DMS114 treated with DMSO at 0.1 percent for 48 hours (cell line): ENCODE results near the gene GTF2I.
"Not testable (repeated sequence)": the region's sequence is repeated elsewhere in the genome, so short reads cannot be mapped to it uniquely, and the experiment has no call there.

Experiments
- DNase-seq: peaks from one replicate; lab custom pipeline; 2025; ENCODE audit not compliant: unreplicated experiment; lab: John Stamatoyannopoulos, UW

GTF2I gene

DNA sequence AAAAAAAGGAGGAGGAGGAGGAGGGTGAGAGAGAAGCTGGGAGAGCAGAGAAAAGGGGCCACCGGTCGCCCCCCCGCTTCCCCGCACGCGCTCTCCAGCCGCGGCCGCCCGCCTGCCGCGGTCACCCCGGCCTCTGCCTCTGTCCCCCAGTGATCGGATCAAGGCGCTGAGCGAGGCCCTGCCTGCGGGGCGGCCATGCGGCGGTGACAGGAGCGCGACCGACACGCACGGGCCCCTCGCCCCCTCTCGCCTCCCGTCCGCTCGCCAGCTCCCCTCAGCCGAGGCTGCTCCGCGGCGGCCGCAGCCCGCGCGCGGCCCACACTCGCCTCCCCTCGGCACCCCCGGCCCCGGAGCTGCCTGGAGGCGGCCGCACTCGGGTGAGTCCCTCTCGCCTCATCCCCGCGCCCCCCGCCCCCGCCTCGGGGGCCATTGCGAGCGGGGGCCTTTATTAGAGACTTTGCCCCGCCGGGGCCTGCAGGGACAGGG, at the start of gene GTF2I:
Gene GTF2I, plus strand, starts transcription at position 27 of the 486 bp plus-strand sequence. CDS start 31,411 bp downstream, outside the sequence.
- no peak for DNase-seq

DNA sequence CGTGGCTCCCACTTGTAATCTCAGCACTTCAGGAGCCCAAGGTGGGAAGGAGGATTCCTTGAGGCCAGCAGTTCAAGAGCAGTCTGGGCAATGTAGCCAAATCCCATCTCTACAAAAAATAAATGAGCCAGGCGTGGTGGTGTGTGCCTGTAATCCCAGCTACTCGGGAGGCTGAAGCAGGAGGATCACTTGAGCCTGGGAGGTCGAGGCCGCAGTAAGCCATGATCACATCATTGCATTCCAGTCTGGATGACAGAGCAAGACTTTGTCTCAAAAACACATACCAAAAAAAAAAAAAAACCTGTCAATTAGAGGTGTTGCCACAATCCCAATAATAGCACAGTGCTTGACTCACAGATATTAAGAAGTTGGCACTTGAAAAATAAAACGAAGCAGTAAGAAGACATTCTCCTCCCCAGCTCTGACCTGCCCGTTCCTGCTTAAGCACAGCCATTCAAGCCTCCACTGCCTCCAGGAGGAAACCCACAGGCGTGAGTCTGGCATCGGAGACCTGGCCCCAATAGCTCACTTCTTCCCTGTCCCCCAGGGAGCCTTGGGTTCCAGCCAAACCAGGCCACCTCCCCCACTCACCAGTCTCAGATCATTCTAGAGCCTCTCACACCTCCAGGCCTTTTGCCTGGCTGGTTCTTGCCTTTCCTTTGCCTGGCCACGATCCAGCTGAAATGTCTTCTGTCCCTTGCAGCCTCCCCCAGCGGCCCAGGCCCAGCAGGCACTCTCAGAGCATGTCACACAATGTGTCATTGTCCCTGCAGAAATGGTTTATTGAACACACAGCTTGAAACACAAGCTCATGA, 45.3 kb upstream of the GTF2I start:
- DNase-seq = no peak

DNA sequence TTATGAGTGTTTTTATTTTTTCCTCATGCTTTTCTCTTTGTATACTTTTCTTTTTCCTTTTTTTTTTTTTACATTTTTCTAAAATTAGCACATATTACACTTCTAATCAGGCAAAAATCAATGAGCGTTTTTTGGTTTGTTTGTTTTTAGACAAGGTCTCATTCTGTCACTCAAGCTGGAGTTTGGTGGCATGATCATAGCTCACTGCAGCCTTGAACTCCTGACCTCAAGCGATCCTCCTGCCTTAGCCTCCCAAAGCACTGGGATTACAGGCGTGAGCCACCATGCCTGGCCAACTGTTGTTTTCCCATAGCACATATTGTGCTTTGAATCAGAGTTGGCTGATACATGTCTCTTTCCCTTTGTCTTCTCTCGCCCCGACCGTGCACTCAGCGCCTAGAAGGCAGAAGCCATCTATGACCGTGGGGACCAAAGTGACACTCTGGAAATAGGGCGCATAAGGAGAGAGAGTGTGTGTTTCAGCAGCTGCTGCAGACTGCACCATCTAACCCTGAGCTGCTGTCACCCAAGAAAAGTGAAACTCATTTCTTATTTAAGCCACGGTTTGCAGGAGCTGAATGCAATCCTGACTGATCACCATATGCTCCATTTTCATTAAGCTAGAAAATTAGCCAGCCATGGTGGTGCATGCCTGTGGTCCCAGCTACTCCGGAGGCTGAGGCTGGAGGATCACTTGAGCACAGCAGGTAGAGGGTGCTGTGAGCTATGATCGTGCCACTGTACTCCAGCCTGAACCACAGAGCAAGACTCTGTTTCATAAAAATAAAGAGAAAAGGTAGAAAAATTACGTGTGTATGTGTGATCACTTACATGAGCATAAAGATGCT, 41.4 kb upstream of the GTF2I start:
- DNase-seq = no peak

DNA sequence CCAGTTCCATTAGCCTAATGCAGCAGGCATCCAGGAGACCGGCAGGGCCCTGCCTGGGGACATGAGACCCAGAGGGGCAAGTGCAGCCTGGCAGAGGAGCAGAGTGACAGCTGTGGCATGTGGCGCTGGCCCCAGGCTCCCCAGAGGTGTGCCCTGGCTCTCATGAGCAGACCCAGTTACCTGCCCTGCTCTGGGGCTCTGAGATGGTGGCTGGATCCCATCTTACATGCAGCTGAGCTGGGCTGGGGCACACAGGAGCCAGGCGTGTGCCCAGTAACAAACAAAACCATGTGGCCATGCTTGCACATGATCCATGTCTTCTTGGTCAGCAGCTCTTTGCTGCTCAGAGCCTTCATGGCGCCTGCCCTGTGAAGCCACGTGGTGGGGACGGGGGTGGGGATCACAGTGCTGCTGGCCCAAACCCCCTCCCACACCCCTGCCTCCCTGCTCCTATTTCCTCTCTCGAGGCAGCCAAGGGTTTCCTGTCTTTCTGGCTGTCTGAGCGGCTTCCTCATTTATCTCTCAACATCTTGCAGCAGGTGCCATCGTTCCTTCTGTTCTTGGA, 40.3 kb upstream of the GTF2I start:
- no peak for DNase-seq

DNA sequence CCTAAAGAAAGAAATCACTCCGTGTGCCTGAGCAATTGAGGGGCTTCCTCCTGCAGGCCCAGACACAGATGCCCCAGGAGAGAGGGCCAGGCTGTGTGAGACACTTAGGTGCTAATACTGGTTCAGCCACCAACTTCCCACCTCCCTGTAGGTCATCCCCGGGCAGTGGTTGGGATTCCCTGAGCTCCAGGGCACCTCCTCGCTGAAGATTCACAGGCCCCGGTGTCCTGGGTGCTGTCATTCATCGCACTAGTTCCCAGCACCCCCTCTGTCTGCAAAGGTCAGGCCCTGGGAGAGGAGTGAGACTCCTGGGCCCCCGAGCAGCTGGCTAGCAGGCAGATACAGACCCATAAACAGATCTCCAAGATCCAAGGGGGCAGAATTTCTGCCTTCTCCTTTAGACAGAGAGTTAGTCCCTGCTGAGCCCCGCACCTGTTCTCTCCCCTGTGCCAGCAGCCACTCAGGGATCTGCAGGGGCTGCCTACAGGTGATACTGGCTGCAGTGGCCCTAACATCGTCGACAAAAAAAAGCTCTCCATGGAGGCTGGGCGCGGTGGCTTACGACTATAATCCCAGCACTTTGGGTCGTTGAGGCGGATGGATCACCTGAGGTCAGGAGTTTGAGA, 38.2 kb upstream of the GTF2I start:
- DNase-seq = no peak

DNA sequence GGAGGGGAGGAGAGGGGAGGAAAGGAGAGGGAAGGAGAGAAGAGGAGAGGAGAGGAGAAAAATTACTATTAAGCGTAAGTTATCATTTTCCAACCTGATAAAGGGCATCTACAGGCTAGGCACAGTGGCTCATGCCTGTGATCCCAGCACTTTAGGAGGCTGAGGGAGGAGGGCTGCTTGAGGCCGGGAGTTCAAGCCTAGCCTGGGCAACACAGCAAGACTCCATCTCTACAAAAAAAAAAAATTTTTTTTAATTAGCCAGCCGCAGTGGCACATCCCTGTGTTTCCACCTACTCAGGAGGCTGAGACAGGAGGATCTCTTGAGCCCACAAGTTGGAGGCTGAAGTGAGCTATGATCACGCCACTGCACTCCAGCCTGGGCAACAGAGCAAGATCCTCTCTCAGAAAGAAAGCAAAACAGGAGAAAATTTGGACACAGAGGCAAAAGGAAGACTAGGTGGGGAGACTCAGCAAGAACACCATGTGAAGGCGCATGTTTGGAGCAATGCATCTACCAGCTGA, 35.2 kb upstream of the GTF2I start:
- no peak for DNase-seq

DNA sequence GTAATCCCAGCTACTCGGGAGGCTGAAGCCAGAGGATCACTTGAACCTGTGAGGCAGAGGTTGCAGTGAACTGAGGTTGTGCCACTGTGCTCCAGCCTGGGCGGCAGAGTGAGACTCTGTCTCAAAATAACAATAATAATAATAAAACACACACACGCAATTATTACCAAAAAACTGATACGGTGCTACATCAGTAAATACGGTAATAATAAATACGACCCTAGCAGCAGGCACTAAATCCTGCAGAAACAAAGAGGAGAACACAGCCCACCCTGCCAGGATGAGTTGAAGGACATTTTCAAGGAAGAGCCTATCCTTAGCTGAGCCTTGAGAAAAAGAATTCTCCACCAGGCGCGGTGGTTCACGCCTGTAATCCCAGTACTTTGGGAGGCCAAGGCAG, 34.4 kb upstream of the GTF2I start:
- no peak for DNase-seq

DNA sequence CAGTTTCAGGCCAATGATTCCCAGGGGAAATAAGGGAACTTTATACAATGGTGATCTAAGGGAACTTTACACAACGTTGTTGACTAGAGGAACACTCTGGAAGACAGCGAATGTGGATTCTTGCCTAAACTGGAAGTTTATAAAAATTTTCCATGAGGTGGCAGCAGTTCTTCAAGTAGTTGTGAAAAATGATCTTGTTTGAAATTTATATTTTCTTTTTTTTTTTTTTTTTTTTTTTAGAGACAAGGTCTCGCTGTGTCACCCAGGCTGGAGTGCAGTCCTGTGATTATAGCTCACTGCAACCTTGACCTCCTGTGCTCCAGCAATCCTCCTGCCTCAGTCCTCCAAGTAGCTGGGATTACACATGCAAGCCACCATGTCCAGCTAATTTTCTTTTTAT, 32.1 kb upstream of the GTF2I start:
- peak; percentile 39 for DNase-seq

DNA sequence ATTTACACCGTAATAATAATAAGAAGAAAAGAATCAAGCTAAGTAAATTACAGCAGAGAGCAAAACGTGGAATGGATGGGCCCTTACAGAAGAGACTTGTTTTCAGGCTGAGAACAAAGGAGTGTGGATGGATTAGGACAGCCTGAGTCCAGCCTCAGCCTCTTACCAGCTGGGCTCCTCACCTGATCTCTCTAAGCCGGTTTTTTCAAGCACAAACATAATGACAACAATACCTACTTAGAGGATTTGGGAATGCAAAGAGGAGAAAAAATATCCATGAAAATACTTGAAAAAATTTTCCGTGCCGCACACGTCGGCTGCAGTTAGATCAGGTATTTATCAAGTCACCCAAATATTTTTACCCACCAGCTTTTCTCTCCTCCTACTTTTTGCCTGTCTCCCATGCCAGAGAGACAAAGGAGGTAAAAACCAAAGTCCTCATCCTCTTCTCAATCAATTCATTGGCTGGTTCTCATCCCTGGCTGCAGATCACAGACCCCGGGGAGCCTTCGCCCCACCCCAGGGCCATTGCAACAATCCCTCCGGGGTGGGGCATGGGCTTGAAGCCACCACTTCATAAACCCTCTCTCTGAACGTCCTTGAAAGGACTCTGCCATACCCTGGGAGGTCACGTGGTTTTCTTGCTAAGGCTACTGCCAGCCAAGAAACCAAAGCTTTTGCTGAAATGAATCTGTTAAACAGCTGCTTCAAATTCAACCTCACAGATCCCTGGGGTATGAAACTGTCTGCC, 29.7 kb upstream of the GTF2I start:
- DNase-seq = no peak

DNA sequence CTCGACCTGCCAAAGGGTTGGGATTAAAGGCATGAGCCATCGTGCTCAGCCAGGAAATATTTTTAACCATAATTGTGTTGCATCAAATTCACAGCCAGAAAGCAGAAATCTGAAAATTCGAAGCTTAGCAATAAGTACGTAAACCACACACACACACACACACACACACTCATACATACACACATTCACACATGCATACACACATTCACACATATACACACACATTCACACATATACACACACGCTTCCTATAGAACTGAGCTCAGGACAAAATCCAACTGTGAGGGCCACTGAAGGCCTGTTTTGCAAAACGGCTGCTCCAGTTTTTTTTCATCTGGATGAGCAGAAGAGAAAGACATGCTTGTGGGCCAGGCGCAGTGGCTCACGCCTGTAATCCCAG, 25.0 kb upstream of the GTF2I start:
- no peak for DNase-seq

DNA sequence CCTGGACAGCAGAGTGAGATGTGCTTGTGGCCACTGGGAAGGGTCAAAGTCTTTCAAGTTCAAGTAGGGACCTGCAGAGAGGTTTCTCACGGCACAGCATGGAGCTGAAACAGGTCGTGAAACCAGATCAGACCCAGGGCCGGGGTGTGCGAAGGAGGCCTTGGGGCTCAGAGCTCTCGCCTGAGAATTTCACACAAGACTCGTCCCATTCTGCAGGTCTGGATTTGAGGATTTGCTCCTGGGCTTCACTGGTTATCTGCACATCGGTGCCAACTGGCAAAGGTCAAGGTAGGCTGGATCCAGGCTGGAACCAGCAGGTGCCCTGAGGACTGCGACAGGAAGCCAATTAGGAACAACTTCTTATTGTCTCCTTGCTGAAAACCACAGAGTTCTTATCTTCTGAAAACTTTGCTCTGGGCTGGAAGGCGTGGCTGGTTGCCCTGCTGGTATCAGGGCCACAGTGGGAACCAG, 24.0 kb upstream of the GTF2I start:
- no peak for DNase-seq

DNA sequence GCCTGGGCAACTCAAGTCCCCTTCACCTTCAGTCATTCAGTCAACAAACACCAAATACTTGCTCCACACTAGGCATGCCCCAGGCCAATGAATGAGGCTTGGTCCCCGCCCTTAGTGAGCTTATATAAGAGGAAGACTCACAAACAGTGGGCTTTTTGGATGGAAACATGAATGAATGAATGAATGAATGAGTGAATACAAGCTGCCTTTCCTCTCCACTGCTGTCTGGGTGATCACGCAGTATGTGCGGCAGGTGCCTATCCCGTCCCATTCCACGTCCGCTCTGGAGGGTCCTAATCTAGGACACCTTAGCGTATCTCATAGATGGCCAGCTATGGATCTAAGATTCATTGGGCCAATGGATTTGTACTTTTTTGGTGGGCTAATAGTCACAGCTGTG, 19.8 kb upstream of the GTF2I start:
- no peak for DNase-seq

DNA sequence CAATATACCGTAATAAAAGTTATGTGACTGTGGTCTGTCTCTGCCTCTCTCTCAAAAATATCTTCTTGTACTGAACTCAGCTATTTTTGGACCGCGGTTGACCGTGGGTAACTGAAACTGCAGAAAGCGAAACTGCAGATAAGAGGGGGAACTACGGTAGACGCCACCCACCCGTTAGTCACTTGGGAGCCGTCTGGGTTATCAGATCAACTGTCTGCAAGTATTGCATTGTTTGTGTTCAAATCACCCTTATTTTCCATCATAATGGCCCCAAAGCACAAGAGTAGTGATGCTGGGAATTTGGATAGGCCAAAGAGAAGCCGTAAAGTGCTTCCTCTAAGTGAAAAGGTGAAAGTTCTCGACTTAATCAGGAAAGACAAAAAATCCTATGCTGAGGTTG, 7.5 kb upstream of the GTF2I start:
- not testable (repeated sequence) for DNase-seq

DNA sequence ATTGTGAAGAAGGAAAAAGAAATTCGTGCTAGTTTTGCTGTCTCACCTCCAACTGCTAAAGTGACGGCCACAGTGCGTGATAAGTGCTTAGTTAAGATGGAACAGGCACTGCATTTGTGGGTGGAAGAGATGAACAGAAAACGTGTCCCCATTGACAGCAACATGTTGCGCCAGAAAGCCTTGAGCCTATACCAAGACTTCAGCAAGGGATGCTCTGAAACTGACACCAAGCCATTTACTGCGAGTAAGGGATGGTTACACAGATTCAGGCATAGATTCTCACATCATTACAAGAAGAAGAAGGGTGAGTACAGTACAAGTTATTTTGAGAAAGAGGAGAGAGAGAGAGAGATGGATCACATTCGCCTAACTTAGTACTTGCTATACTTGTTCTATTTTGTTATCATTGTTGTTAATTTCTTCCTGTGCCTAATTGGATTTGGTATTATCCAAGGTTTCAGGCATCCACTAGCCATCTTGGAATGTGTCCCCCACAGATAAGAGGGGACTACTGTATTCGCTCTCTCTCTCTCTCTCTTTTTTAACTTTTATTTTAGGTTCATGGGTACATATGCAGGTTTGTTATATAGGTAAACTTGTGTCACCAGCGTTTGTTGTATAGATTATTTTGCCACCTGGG, 6.9 kb upstream of the GTF2I start:
- DNase-seq = not testable (repeated sequence)

DNA sequence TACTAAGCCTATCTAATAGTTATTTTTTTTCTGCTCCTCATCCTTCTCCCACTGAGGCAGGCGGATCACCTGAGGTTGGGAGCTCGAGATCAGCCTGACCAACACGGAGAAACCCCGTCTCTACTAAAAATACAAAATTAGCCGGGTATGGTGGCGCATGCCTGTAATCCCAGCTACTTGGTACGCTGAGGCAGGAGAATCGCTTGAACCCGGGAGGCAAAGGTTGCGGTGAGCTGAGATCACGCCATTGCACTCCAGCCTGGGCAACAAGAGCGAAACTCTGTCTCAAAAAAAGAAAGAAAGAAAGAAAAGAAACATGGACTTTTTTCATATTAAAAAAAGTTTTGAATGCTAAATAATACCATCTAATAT, 6.4 kb upstream of the GTF2I start:
- not testable (repeated sequence) for DNase-seq

DNA sequence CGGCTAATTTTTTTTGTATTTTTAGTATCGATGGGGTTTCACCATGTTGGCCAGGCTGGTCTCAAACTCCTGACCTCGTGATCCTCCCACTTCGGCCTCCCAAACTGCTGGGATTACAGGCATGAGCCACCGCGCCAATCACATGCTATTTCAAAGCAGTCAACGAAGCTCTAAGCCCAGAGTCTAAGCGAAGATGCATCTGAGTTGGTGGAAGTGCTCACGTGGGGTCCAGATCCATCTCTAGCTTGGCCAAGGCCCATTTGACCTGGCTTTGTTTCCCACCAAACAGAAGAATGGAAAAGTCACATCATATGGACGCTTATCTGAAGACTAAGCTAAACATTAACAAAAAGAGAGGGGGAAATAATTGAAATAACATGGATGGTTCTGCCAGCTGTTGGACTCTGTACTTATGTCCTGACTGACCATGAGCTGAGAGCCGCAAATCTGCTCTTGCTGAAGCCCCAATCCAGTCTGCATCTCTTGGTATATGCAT, 3.8 kb upstream of the GTF2I start:
- DNase-seq = no peak

DNA sequence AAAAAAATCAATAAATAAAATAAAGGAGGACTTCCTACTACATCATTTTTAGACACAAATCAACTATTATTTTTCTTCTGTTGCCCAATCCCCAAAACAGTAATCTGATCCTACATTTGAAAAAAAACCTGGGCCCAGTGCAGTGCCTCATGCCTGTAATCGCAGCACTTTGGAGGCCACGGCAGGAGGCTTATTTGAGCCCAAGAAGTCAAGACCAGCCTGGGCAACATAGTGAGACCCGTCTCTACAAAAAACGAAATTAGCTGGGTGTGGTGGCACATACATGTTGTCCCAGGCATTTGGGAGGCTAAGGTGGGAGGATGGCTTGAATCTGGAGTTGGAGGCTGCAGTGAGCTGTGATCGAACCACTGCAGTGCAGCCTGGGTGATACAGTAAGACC, 2.7 kb upstream of the GTF2I start:
- no peak for DNase-seq

DNA sequence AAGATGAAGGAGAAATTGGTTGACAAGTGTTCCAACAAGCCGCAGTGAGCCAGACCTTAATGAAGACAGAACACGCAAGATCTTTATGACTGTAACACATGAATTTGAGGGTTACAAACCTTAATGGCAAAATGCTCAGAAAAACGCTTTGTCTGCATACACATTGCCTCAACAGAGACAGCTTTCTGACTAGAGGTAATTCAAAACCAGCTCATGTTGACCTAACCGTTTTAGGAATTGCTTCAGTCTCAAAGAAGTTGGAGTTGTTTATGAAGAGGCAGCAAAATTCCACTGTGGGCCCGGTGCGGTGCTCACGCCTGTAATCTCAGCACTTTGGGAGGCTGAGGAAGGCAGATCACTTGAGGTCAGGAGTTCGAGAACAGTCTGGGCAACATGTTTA, 2.2 kb upstream of the GTF2I start:
- DNase-seq = no peak

DNA sequence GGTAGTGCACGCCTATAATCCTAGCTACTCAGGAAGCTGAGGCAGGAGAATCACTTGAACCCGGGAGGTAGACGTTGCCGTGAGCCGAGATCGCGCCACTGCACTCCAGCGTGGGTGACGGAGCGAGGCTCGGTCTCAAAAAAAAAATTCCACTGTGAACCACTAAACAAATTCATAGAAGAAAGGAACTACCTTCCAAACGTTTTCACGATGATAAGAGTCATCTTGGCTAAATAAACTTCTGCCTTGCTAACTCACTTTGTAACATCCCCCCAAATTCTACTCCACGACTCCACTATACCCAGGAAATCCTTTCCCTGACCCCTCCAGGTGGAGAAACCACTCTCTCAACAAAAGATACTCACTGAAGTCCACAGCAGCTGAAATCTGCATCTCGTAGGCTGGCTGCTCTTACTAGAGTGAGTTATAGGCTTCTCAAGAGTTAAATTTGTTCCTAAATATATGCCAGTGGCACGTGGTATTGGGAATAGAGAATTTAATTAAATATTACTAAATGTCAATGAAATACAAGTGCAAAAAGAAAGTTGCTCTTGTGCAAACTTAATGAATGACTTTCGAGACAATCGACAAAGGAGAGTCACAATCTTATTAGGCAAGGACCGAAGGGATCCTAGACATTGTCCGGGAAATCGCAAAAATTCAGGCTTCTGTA, 1.6 kb upstream of the GTF2I start:
- DNase-seq = no peak
